NCI-H524 (cell line): Measurements from ENCODE around the gene SLC12A3.

Experiments used
- DNase-seq, 2 experiments: peaks; one replicate each; lab custom pipeline; 2025; lab: John Stamatoyannopoulos, UW

The SLC12A3 gene

GRCh38 chr16:56848029-56848936 is 16.7 kb upstream of the SLC12A3 start:
- no peak for DNase-seq

GRCh38 chr16:56848955-56849689 is 15.9 kb upstream of the SLC12A3 start:
- DNase-seq, result no peak

- DNase-seq, result no peak
These were observed 15.0 kb upstream of the SLC12A3 start for GRCh38 chr16:56849690-56850680.

DNA sequence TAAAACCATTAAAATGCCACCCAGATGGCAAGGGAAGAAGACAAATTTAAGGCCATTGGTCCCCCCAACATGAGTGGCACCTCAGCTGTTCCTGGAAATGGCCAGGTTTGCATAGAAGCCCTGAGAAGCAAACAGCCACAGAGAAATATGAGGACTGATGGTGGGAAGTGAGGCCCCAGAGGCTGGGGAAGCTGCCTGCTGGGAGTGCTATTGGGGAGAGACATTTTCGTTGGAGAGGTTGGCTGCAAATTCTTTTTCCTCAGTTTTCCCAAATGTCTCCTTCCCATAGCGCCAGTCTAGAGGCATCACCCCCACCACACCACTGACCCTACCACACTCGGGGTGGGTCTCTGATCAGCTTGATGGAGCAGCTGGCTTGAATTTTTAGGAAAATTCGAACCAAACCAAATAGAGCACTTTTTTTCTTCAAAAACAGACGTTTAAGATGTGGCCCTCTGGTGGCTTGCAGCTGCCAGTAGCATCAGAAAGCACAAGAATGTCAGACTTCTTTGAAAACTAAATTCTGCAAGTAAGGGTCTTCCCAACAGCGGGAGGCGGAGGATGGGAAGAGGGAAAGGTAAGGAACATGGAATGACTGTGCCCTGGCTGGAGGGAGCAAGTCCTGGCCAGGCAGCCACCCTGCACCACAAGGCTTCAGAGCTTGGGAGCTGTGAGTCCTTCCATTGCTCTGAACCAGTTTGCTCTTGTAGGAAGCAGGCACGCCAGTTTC is 13.2 kb upstream of the SLC12A3 start:
- DNase-seq, result no peak

- no peak for DNase-seq
These were observed 12.6 kb upstream of the SLC12A3 start for GRCh38 chr16:56852401-56852730.

- DNase-seq, result no peak
These were observed 12.0 kb upstream of the SLC12A3 start for GRCh38 chr16:56852968-56853367.

DNA sequence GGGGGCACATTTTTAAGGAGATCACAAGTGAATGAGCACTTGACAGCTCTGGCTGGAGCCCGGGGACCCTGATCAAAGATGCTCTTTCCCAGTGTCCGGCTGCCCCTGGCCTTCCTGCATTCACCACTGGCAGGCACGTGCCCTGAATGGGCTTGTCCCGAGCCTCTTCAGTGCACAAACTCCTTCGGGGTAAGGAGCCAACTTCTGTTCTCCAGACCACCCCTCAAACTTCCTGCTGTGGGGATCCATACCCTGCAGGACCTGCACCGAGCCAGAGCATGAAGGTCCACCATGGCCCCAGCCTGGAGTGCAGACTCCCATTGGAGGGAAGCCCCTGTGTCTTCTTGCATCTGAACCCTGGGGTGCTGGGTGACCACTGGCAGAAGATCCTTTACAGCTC is 9.8 kb upstream of the SLC12A3 start:
- DNase-seq, result no peak

DNA sequence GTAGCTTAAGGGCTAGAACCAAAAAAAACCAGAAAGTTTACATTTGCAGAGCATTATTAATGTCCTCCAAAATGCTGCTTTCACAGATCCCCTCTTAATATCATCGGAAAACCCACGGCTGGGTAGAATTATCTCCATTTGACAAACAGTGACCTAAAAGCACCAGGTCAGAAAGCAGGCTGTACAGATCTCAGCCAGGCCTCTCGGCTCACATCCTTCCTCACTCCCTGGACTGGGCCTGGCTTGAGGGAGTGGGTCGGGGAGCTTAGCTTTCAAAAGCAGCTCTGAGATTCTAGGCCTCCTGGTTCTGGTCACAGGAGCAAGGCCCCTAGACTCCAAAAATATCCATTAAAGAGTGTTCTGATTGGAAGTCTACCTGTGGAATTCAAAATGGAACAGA is 9.1 kb upstream of the SLC12A3 start:
- DNase-seq, result no peak

- no peak for DNase-seq
These were observed 8.0 kb upstream of the SLC12A3 start for GRCh38 chr16:56856876-56857447.

- no peak for DNase-seq
These were observed 6.6 kb upstream of the SLC12A3 start for GRCh38 chr16:56858374-56858773.

DNA sequence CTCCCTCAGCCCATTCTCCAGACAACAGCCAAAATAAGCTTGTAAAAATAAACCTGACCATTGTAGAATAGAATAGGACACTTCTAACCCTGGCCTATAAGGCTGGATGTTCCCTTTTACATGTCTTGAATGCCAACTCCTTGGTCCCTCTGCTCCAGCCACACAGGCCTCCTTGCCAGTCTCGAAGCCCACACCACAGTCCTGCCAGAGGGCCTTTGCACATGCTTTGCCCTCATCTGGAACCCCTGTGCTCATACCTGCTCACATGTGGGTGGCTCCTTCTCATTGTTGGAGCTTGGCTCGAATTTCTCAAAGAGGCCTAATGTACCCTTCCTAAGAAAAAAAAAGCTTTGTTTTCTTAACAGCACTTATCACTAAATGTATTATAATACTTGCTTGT is 5.4 kb upstream of the SLC12A3 start:
- DNase-seq, result no peak

GRCh38 chr16:56860226-56861020 is 4.6 kb upstream of the SLC12A3 start:
- no peak for DNase-seq

DNA sequence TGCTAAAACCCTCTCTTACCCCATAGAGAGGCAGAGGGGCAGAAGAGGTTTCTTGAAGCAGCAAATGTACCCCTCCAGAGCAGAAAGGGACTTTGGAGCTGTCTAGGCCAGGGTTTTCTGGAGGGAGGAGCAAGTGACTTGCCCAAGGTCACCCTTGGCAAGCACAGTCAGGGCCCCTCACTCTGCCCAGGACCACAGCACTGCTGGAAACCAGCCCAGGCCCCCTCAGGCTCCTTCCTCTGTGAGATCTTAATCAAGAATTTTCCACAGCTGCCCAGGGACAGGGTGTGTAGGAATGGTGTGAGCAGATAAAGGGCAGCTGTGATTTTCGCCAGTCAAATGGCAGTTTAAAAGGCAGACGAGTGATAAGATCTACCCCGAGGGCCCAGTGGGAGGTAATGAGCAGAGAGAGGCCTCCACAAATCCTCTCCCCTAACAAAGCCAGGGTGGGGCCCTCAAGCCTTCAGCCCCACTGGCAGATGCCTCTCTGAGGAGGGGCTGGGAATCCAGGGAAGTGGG is 3.9 kb upstream of the SLC12A3 start:
- DNase-seq, result peak; percentile 71 to 87

GRCh38 chr16:56861756-56862155 is 3.3 kb upstream of the SLC12A3 start:
- DNase-seq, result no peak

GRCh38 chr16:56862776-56863175 is 2.2 kb upstream of the SLC12A3 start:
- no peak for DNase-seq

- no peak for DNase-seq
These were observed 521 bp downstream of the SLC12A3 start for GRCh38 chr16:56865394-56866062.

DNA sequence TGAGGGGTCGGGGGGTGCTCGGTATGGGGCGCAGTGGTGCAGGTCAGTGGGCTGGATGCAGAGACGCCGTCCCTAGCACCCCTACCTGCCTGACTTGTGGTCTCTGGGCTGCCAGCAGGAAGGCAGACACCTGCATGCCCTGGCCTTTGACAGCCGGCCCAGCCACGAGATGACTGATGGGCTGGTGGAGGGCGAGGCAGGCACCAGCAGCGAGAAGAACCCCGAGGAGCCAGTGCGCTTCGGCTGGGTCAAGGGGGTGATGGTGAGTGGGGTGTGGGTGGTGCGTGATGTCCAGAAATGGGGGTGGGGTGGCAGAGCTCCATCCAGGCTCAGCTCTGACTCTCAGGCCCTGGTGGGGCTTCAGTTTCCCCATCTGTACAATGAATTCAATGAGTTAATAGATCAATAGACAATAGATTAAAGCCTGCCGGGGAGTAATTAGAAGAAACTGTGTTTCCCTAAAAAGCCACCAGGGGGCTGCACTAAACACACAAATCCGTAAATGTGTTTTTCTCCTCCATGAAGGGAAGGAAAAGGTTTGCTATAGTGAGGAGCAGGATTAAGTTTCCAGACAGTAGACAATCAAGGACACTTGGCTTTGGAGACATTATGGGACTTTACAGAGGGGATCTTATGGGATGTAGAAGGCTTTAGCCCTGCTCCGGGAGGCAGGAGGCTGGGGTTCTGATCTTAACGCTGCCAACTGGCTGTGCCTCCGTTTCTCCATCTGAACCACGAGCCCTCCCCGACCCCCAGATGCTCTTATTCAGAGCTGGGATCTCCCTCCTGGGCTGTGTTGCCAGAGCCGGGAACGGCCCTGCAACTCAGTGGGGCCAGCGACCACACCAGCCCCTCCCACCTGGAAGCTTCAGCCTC is 2.2 kb downstream of the SLC12A3 start:
- DNase-seq, result peak; percentile 57 to 84

DNA sequence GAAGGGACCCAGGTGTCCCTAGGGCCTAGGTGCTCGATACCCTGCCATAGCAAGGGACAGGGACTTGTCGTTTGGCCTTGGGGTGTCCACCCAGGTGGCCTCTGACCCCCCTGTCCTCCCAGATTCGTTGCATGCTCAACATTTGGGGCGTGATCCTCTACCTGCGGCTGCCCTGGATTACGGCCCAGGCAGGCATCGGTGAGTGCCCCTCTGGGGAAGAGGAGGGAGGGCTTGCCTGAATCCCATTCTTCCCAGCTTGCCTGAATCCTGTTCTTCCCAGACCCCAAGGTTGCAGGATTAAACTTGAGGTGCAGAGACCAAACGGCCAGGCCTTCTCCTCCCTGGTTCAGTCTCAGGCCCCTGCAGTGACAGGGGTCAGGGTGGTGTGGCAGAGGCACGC is 3.2 kb downstream of the SLC12A3 start:
- no peak for DNase-seq
